GM12891 (cell line): Measurements from ENCODE around the gene CXCL13.

Experiments
- POLR2A ChIP-seq: IDR thresholded peaks from 2 replicates; pipeline ENCODE4 v1.6.1; 2011; ENCODE audit warnings: low read depth, low read length, control low read depth
- POLR2AphosphoS5 ChIP-seq: IDR thresholded peaks from 2 replicates; pipeline ENCODE4 v1.6.1; 2011; ENCODE audit warnings: low read depth, low read length, control low read depth

GRCh38 chr4:77567549-77567948 lies 38.1 kb upstream of the CXCL13 start:
- TF ChIP-seq POLR2AphosphoS5 (no peak), POLR2A (no peak)
